Breast epithelium (tissue), 4 donors: ENCODE data around the gene C2orf81. TPM values are rescaled to one million over a fixed set of nuclear protein-coding genes. Genes with fewer than 3 reads are reported as not detected.

Source experiments
- DNase-seq, 2 donors: peaks; one replicate each; pipeline ENCODE4 v3.0.0-alpha.2; 2019; ENCODE audit warnings: low spot score in 2 of 2
- H3K27ac ChIP-seq, 2 donors: fragments of 200-600 bp; sonication (generic) in 1 of 2; one replicate each; pipeline ENCODE4 v1.5.1; 2016 to 2019; ENCODE audit warnings: mild to moderate bottlenecking in 1 of 2
- H3K27me3 ChIP-seq, 2 donors: fragments of 200-600 bp; sonication (generic) in 1 of 2; one replicate each; pipeline versions ENCODE4 v1.5.1 to v1.6.0; 2017 to 2019; ENCODE audit warnings: control low read depth in 1 of 2, mild to moderate bottlenecking in 1 of 2
- H3K36me3 ChIP-seq: fragments of 200-600 bp; one replicate; pipeline ENCODE4 v1.5.1; 2019
- H3K4me1 ChIP-seq, 2 donors: fragments of 200-600 bp; sonication (generic); one replicate each; pipeline ENCODE4 v1.5.1; 2016 to 2019; ENCODE audit warnings: control low read depth in 1 of 2
- H3K4me3 ChIP-seq, 3 donors: fragments of 200-600 bp; sonication (generic); 1 replicate in 2 of 3; 2 replicates in 1 of 3; pipeline ENCODE4 v1.5.1; 2016 to 2019; ENCODE audit warnings: mild to moderate bottlenecking in 3 of 3, moderate library complexity in 2 of 3
- H3K9me3 ChIP-seq, 2 donors: fragments of 200-600 bp; sonication (generic) in 1 of 2; one replicate each; pipeline ENCODE4 v1.5.1; 2016 to 2019; ENCODE audit warnings: control low read depth in 1 of 2
- POLR2A ChIP-seq: fragments of 450-650 bp; IDR thresholded peaks from one replicate; pipeline ENCODE4 v1.6.1; 2016; ENCODE audit warnings: antibody characterized with exemption, mild to moderate bottlenecking, moderate library complexity
- POLR2AphosphoS5 ChIP-seq, 3 donors: sonication (generic); formaldehyde crosslinking; IDR thresholded peaks; one replicate each; pipeline ENCODE4 v1.6.1; 2017; ENCODE audit warnings: antibody characterized with exemption in 3 of 3
- intact Hi-C: fragments of 100-400 bp; cut with DNase I; formaldehyde crosslinking; loops from one replicate; pipeline ENCODE4 v1.15.1; 2023; ENCODE audit warnings: low total_unique reads
- total RNA-seq, 3 donors: library from RNA; depleted of rRNA; stranded (reverse); fragments of >200 nt; gene quantifications; one replicate each; pipeline ENCODE4 v1.1.0, GENCODE V29; 2016
- TF ChIP-seq, protein P1 (sequence below), 3 donors: fragments of 450-650 bp; IDR thresholded peaks; one replicate each; pipeline ENCODE4 v1.5.1; 2016 to 2017; ENCODE audit warnings: antibody characterized with exemption in 3 of 3, mild to moderate bottlenecking in 3 of 3, moderate library complexity in 3 of 3

Gene C2orf81
- total RNA-seq, 3 donors from 2014 or later = 0.64 to 1.6 (median 1.3) TPM

DNA sequence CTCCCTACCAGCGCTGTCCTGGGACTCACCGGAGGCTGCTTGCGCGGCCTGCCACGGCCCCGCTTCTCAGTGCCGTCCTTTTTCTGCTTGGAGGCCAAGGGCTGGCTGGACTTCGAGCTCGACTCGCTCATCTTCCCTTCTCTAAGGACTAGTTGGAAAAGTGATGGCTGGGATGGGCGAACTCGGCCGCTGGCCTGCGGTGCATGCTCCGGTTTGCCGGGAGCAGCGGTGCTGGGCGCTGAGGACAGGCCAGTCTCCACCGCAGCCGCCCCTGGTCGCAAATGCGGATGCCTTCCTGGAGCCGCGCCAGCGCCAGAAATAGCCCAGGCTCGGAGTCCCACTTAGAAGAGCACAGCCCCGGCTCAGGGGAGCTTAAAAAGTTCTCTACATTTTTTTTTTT, 3.1 kb downstream of the C2orf81 start:
- H3K4me1 ChIP-seq = peaks cover 0 to 5% of the 10 kb centered on the region in 2 donors
- TF ChIP-seq POLR2AphosphoS5 (IDR thresholded peaks at IDR 0.05) (no peak), POLR2A (no peak)
- TF ChIP-seq, protein P1, sequence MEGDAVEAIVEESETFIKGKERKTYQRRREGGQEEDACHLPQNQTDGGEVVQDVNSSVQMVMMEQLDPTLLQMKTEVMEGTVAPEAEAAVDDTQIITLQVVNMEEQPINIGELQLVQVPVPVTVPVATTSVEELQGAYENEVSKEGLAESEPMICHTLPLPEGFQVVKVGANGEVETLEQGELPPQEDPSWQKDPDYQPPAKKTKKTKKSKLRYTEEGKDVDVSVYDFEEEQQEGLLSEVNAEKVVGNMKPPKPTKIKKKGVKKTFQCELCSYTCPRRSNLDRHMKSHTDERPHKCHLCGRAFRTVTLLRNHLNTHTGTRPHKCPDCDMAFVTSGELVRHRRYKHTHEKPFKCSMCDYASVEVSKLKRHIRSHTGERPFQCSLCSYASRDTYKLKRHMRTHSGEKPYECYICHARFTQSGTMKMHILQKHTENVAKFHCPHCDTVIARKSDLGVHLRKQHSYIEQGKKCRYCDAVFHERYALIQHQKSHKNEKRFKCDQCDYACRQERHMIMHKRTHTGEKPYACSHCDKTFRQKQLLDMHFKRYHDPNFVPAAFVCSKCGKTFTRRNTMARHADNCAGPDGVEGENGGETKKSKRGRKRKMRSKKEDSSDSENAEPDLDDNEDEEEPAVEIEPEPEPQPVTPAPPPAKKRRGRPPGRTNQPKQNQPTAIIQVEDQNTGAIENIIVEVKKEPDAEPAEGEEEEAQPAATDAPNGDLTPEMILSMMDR (IDR thresholded peaks at IDR 0.05) = no peak
- no peaks in the 10 kb centered on the region for H3K9me3 ChIP-seq
- H3K27me3 ChIP-seq = no peaks in the 10 kb centered on the region
- H3K27ac ChIP-seq = no peak overlapping the region
- intact Hi-C loops = no loop called here
- no peak overlapping the region for H3K4me3 ChIP-seq
- H3K36me3 ChIP-seq = no peaks in the 10 kb centered on the region
- no peak for DNase-seq

DNA sequence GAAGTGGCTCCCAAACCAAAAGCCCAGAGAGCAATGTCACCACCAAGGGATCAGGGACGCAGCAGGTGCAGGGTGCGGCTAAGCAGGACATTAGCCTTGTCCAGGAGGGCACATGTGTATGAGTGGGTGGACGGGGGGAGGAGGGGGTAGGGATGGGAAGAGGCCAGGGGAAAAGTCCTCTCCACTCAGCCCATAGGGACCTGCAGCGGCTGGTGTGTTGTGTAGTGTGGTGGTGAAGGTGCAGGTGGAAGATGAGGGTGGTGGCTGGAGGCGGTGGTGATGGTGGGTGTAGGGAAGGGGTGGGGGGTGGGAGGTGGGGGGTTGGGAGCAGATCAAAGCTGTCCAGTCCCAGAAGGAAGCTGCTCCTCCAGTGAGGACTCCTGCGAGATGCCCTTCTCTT, 3.7 kb downstream of the C2orf81 start:
- peaks cover 0 to 5% of the 10 kb centered on the region in 2 donors for H3K4me1 ChIP-seq
- no peak for DNase-seq
- intact Hi-C loops = no loop called here

DNA sequence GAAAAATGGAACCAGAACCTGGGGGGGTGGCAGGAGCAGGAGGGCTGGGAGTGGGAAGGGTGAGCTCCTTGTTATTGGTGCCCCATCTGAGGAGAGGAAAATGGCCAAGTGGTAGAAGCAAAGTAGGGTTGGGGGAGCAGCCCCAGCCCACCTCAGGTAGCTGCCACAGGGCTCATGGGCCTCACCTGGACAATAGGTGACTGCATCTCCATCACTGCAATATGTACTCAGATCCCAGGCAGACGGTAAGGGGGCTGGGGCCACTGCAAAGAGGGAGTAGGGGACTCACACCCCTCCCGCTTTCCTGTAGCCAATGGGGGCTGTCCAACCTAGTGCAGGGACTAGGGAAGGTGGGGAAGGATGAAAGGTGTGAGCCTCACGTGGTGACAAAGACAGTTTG, 4.2 kb downstream of the C2orf81 start:
- DNase-seq = no peak
- Histone ChIP-seq H3K27me3 (no peaks in the 10 kb centered on the region), H3K36me3 (no peaks in the 10 kb centered on the region), H3K4me3 (no peak overlapping the region), H3K9me3 (no peaks in the 10 kb centered on the region), H3K4me1 (peaks cover 0 to 5% of the 10 kb centered on the region in 2 donors), H3K27ac (no peak overlapping the region)
- intact Hi-C loops = no loop called here
- TF ChIP-seq, protein P1 (IDR thresholded peaks at IDR 0.05) = no peak
- TF ChIP-seq POLR2A = no peak
- no peak for TF ChIP-seq POLR2AphosphoS5 (IDR thresholded peaks at IDR 0.05)

More for the DNA sequence above, 3.7 kb downstream of the C2orf81 start:
- H3K9me3 ChIP-seq = no peaks in the 10 kb centered on the region
- H3K27ac ChIP-seq = no peak overlapping the region
- no peak for TF ChIP-seq POLR2A
- TF ChIP-seq, protein P1 (IDR thresholded peaks at IDR 0.05) = no peak
- no peak for TF ChIP-seq POLR2AphosphoS5 (IDR thresholded peaks at IDR 0.05)
- no peaks in the 10 kb centered on the region for H3K27me3 ChIP-seq
- H3K36me3 ChIP-seq = no peaks in the 10 kb centered on the region
- no peak overlapping the region for H3K4me3 ChIP-seq

DNA sequence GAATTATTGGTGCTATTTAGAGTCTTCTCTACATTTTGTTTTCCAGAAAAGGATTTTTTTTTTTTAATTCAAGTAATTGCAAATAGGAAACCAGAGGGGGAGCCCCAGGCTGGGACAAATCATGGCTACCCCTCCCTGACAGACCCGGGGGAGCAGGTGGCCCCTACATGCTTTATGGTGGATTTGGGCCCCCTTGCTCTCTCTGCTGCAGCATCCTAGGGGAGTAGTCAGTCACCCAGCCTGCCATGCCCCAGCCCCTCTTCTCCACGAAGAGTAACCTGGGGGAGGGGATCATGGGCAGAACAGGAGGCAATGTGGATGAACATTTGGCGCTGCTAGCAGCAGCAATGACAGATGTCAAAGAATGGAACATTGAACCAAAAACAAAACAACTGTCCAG, 4.6 kb downstream of the C2orf81 start:
- intact Hi-C loops = no loop called here
- H3K9me3 ChIP-seq = no peaks in the 10 kb centered on the region
- no peak overlapping the region for H3K4me3 ChIP-seq
- no peak for DNase-seq
- TF ChIP-seq POLR2AphosphoS5 (IDR thresholded peaks at IDR 0.05) = no peak
- no peak for TF ChIP-seq POLR2A
- TF ChIP-seq, protein P1 (IDR thresholded peaks at IDR 0.05) = no peak
- H3K36me3 ChIP-seq = no peaks in the 10 kb centered on the region
- peaks cover 0 to 5% of the 10 kb centered on the region in 2 donors for H3K4me1 ChIP-seq
- no peaks in the 10 kb centered on the region for H3K27me3 ChIP-seq
- no peak overlapping the region for H3K27ac ChIP-seq

DNA sequence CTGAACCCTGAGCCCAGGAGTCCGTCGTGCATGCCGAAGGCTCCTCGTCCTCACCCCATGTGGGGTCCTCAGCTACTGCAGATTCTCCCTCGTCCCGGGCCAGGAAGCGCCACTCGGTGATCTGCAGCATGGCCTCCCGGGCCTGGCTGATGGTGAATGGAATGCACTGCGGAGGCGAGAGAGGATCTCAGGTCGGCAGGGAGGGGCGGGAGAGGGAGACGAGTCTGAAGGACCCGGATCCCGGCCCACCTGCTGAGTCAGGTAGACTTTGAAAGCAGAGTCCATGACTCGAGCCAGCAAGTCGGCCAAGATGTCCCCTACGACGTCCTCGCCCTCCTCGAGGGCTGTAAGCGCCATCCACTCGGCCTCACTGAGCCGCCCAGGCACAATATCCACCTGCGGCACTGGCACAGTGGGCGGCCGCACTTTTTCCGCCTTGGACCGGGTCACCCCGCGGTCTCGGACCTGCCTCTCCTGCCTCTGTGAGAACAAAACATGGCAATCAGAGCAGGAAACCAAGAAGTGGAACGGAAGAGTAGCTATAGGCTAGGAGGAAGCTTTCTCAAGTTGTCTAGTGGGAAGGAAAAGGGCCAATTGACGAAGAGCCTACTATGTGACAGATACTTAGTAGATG, 5.5 kb downstream of the C2orf81 start:
- Histone ChIP-seq H3K27me3 (no peaks in the 10 kb centered on the region), H3K4me3 (peak overlapping the region; percentile 54 to 75 (median 62)), H3K36me3 (no peaks in the 10 kb centered on the region), H3K9me3 (no peaks in the 10 kb centered on the region), H3K4me1 (peaks cover 0 to 5% of the 10 kb centered on the region in 2 donors), H3K27ac (peak overlapping the region; percentile 70 to 89)
- DNase-seq = peak in 1 of 2 donors; percentile 68
- TF ChIP-seq POLR2AphosphoS5 (IDR thresholded peaks at IDR 0.05) (no peak), POLR2A (no peak)
- TF ChIP-seq, protein P1 (IDR thresholded peaks at IDR 0.05) = no peak
- intact Hi-C loops = no loop called here
